ENCODE data around the gene COMMD7.

Gene COMMD7

GRCh38 chr20:32686530-32687179, 56.6 kb downstream of the COMMD7 start:
- Histone ChIP-seq H3K9me3 (replicated peaks; ENCODE audit: insufficient read depth, low read length) (no peaks in the 10 kb centered on the region), H3K27me3 (replicated peaks; ENCODE audit: insufficient read depth, low read length) (no peaks in the 10 kb centered on the region), H2AFZ (ENCODE audit: low read length) (no peak overlapping the region), H3F3A (ENCODE audit: insufficient read depth, low read length) (peaks cover 3% of the 10 kb centered on the region), H3K27ac (ENCODE audit: low read length) (no peak overlapping the region), H3K4me1 (ENCODE audit: low read length) (peaks cover 11% of the 10 kb centered on the region), H3K36me3 (replicated peaks; ENCODE audit: insufficient read depth, low read length) (no peaks in the 10 kb centered on the region), H4K20me1 (ENCODE audit: insufficient read depth, low read length) (no peaks in the 10 kb centered on the region), H3K79me2 (ENCODE audit: low read length) (no peaks in the 10 kb centered on the region), H3K4me3 (ENCODE audit: low read length) (no peak overlapping the region), H3K9me2 (replicated peaks; ENCODE audit: insufficient read depth, low read length) (no peaks in the 10 kb centered on the region), H3K4me2 (ENCODE audit: low read depth, low read length) (no peak overlapping the region), H3K9ac (ENCODE audit: low read length) (no peak overlapping the region)
- DNase-seq = no peak
- TF ChIP-seq EZH2phosphoT487 (IDR thresholded peaks at IDR 0.05; ENCODE audit: low read length) = no peak
- TF ChIP-seq, protein P1, sequence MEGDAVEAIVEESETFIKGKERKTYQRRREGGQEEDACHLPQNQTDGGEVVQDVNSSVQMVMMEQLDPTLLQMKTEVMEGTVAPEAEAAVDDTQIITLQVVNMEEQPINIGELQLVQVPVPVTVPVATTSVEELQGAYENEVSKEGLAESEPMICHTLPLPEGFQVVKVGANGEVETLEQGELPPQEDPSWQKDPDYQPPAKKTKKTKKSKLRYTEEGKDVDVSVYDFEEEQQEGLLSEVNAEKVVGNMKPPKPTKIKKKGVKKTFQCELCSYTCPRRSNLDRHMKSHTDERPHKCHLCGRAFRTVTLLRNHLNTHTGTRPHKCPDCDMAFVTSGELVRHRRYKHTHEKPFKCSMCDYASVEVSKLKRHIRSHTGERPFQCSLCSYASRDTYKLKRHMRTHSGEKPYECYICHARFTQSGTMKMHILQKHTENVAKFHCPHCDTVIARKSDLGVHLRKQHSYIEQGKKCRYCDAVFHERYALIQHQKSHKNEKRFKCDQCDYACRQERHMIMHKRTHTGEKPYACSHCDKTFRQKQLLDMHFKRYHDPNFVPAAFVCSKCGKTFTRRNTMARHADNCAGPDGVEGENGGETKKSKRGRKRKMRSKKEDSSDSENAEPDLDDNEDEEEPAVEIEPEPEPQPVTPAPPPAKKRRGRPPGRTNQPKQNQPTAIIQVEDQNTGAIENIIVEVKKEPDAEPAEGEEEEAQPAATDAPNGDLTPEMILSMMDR (IDR thresholded peaks at IDR 0.05; ENCODE audit: low read length) = no peak
- no peak for TF ChIP-seq EZH2 (optimal IDR thresholded peaks at IDR 0.05; ENCODE audit: low read depth, low read length)

DNA sequence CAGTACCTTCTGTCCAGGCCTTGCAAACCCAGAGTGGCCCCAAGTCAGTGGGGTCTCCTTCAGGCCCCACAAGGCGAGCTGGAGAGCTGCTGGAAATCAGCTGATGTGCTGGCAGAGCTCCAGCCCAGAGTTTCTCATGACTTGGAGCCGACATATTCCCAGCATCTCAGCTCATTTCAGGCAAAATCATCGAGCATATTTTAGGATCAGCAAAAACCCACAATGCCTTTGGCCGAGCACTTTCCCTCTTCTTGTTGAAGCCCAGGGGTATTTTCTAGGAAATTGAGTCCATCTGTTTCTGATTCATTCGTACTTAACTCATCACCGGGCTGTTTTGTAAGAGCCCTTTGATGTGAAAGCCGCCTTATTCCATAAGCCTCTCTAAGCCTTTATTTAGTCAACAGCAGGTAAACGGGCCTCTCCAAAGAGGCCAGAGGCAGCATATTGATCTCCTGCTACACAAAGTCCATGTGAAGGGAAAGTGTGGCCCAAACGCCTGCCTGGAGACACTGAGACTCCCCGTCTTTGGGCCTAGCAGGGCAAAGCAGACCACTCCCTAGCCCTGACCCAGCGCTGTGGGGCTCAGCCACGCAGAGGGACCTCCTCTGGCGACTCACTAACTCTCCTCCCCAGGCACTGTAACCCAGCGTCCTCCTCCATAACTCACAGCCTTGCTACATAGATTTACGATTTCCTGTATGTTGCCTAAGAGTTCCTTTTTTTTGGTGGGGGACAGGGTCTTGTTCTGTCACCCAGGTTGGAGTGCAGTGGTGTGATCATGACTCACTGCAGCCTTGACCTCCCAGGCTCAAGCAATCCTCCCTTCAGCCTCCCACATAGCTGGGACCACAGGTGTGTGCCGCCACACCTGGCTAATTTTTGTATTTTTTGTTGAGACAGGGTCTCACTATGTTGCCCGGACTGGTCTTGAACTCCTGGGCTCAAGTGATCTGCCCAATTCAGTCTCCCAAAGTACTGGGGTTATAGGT, 57.4 kb downstream of the COMMD7 start:
- TF ChIP-seq, protein P1 (IDR thresholded peaks at IDR 0.05; ENCODE audit: low read length) = no peak
- TF ChIP-seq EZH2 (optimal IDR thresholded peaks at IDR 0.05; ENCODE audit: low read depth, low read length) = no peak
- no peak for TF ChIP-seq EZH2phosphoT487 (IDR thresholded peaks at IDR 0.05; ENCODE audit: low read length)
- H3K4me2 ChIP-seq (ENCODE audit: low read depth, low read length) = no peak overlapping the region
- H3K27ac ChIP-seq (ENCODE audit: low read length) = no peak overlapping the region
- H2AFZ ChIP-seq (ENCODE audit: low read length) = no peak overlapping the region
- no peaks in the 10 kb centered on the region for H3K9me3 ChIP-seq (replicated peaks; ENCODE audit: insufficient read depth, low read length)
- no peaks in the 10 kb centered on the region for H3K27me3 ChIP-seq (replicated peaks; ENCODE audit: insufficient read depth, low read length)
- H4K20me1 ChIP-seq (ENCODE audit: insufficient read depth, low read length) = no peaks in the 10 kb centered on the region
- no peaks in the 10 kb centered on the region for H3K79me2 ChIP-seq (ENCODE audit: low read length)
- H3F3A ChIP-seq (ENCODE audit: insufficient read depth, low read length) = peaks cover 11% of the 10 kb centered on the region
- no peak overlapping the region for H3K9ac ChIP-seq (ENCODE audit: low read length)
- H3K36me3 ChIP-seq (replicated peaks; ENCODE audit: insufficient read depth, low read length) = no peaks in the 10 kb centered on the region
- H3K4me1 ChIP-seq (ENCODE audit: low read length) = peaks cover 17% of the 10 kb centered on the region
- DNase-seq = no peak
- no peaks in the 10 kb centered on the region for H3K9me2 ChIP-seq (replicated peaks; ENCODE audit: insufficient read depth, low read length)
- no peak overlapping the region for H3K4me3 ChIP-seq (ENCODE audit: low read length)

- H2AFZ ChIP-seq (ENCODE audit: low read length) = no peak overlapping the region
- no peak for DNase-seq
- H3K4me3 ChIP-seq (ENCODE audit: low read length) = no peak overlapping the region
- H3K4me1 ChIP-seq (ENCODE audit: low read length) = peaks cover 30% of the 10 kb centered on the region
- no peak overlapping the region for H3K9ac ChIP-seq (ENCODE audit: low read length)
- peaks cover 22% of the 10 kb centered on the region for H3F3A ChIP-seq (ENCODE audit: insufficient read depth, low read length)
- H3K27me3 ChIP-seq (replicated peaks; ENCODE audit: insufficient read depth, low read length) = no peaks in the 10 kb centered on the region
- H3K27ac ChIP-seq (ENCODE audit: low read length) = no peak overlapping the region
- no peaks in the 10 kb centered on the region for H3K9me2 ChIP-seq (replicated peaks; ENCODE audit: insufficient read depth, low read length)
- TF ChIP-seq EZH2phosphoT487 (IDR thresholded peaks at IDR 0.05; ENCODE audit: low read length) = no peak
- TF ChIP-seq, protein P1 (IDR thresholded peaks at IDR 0.05; ENCODE audit: low read length) = no peak
- H4K20me1 ChIP-seq (ENCODE audit: insufficient read depth, low read length) = no peaks in the 10 kb centered on the region
- H3K9me3 ChIP-seq (replicated peaks; ENCODE audit: insufficient read depth, low read length) = no peaks in the 10 kb centered on the region
- no peaks in the 10 kb centered on the region for H3K36me3 ChIP-seq (replicated peaks; ENCODE audit: insufficient read depth, low read length)
- no peak overlapping the region for H3K4me2 ChIP-seq (ENCODE audit: low read depth, low read length)
- no peaks in the 10 kb centered on the region for H3K79me2 ChIP-seq (ENCODE audit: low read length)
Observed at GRCh38 chr20:32682508-32682987, 60.7 kb downstream of the COMMD7 start.

All from MM.1S (cell line).